Right lobe of liver (tissue), 4 donors: Measurements from ENCODE around the gene INHBE.

Experiments used
- CTCF ChIP-seq, 4 donors: fragments of 200-600 bp in 3 of 4; fragments of 450-650 bp in 1 of 4; IDR thresholded peaks; one replicate each; pipeline versions ENCODE4 v1.5.1 to v1.8.0; 2016 to 2022; ENCODE audit warnings: antibody characterized with exemption in 4 of 4, mild to moderate bottlenecking in 2 of 4
- POLR2A ChIP-seq: fragments of 450-650 bp; IDR thresholded peaks from one replicate; pipeline ENCODE4 v1.6.1; 2017; ENCODE audit warnings: antibody characterized with exemption, mild to moderate bottlenecking
- donor health status: DM: no; HTN: no; CAD: no.
- donor health status: DM: no; HTN: no; CAD: no.
- donor health status: DM: no; HTN: yes; CAD: no.

GRCh38 chr12:57454566-57455373 lies at the start of gene INHBE:
- TF ChIP-seq CTCF (IDR thresholded peaks at IDR 0.05), result peak in 2 of 4 donors; percentile 12 to 16
- TF ChIP-seq POLR2A, result peak; percentile 94
